GM15510 (cell line): ENCODE measurements around the gene KCNK1.

ENCODE experiments used
- POLR2A ChIP-seq: IDR thresholded peaks from 3 replicates; pipeline ENCODE4 v1.6.1; 2011; ENCODE audit warnings: borderline replicate concordance; ENCODE audit not compliant: insufficient read length; ENCODE audit errors: extremely low read depth

KCNK1 gene

GRCh38 chr1:233598891-233599541, 14.9 kb upstream of the KCNK1 start:
- TF ChIP-seq POLR2A, result no peak

DNA sequence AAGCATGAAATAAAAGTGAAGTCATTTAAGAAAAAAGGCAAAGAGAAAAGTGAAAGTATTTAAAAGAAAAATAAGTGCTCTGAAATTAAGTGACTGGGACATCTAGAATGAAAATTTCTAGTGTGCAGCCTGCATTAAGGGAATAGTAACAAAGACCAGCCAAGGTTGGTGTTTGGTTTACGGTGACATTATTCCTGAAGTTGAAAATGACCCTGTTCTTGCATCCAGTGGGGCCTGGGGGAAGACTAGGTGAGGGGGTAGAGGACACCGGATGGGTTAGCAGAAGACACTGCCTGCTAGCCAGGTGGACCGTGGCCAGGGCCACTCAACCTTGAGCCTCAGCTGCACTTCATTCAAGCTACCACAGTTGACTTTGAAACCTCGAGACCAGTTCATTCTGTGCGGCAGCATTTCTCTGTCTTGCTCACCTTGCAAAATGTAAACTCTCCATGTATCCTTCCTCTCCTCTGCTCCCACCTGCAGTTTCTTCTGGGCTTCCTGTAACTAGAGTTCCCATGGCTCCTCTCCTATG, 14.3 kb upstream of the KCNK1 start:
- peak; percentile 23 for TF ChIP-seq POLR2A

- no peak for TF ChIP-seq POLR2A
Observed at GRCh38 chr1:233600488-233600887, 13.4 kb upstream of the KCNK1 start.

DNA sequence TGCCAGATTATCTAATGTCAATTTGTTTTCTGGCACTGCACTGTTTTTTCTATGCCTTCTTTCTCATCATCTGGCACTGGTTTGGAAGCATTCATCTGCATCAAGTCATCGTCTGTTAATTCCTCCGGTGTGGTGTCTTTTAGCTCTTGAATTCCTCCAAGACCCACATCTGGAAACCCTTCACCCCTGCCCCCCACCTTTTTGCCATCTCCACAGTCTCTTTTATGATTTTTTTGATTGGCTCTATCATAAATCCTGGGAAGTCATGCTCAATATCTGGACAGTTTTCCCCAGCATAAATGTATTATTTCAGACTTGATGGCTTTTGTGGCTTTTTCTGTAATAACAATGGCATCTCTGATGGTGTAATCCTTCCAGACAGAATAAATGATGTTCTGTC, 10.4 kb upstream of the KCNK1 start:
- TF ChIP-seq POLR2A, result no peak

GRCh38 chr1:233605205-233605604, 8.7 kb upstream of the KCNK1 start:
- no peak for TF ChIP-seq POLR2A

DNA sequence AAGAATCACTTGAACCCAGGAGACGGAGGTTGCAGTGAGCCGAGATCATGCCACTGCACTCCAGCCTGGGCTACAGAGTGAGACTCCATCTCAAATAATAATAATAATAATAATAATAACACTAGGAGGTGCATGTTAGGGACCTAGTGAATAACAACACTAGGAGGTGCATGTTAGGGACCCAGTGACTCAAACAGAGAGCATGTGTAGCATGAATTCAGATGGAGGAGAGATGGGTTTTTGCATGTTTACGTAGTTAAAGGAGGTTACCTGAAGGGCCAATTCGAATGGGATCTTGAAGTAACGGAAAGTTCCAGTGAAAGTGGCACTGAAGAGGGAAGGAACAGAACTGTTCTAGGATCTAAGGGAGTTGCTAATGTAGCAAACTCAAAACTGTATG, 7.1 kb upstream of the KCNK1 start:
- no peak for TF ChIP-seq POLR2A

DNA sequence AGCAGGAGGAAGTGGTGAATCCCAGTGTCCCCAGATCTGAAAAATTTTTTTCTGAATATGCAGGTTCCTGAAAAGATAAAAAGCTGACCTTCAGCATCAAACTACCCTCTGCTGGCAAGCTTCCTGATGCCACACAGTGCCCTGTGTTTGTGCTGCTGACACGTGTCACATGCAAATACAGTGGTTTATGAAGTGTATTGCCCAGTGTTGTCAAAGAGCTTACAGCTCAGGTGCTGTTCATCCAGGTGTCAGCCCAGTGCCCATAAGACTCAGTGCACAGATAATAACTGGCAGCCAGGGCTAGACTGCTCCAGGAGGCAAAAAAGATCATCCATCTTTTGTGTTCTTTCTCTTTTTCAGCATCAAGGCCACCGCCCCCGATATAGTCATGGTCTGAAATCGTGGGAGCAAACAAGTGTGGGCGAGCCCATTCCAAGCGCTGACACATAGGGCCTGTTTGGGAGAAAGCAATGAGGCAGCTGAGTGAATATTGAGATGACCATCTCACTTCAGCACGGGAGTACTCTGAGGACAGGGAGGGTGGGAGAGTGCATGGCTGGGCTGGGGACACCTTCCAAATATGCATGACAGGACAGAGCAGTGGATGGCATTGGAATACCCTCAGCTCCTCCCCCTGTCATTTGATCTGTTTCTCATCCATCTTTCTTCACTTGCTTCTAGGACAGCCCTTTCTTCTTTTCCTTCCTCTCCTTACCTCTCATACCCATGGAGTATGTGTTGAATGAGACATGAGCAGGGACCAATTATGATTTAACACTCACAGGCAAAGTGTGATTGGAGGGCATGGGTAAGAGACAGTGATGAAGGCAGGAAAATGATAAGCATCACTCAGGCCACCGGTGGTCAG, 6.4 kb upstream of the KCNK1 start:
- no peak for TF ChIP-seq POLR2A

GRCh38 chr1:233608988-233609387, 4.9 kb upstream of the KCNK1 start:
- no peak for TF ChIP-seq POLR2A

GRCh38 chr1:233609926-233610325, 4.0 kb upstream of the KCNK1 start:
- no peak for TF ChIP-seq POLR2A

GRCh38 chr1:233610628-233611027, 3.3 kb upstream of the KCNK1 start:
- TF ChIP-seq POLR2A, result no peak

DNA sequence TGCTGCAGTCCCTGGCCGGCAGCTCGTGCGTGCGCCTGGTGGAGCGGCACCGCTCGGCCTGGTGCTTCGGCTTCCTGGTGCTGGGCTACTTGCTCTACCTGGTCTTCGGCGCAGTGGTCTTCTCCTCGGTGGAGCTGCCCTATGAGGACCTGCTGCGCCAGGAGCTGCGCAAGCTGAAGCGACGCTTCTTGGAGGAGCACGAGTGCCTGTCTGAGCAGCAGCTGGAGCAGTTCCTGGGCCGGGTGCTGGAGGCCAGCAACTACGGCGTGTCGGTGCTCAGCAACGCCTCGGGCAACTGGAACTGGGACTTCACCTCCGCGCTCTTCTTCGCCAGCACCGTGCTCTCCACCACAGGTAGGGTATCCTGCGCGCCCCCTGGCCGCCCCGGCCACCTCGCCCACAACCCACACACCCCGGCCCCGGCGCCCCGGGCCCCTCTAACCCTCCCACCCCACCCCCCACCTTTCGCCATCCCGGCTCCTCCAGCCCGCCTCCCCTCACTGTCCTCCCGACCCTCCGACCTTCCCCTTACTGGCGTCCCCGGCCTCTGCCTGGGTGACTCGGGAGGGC, 352 bp downstream of the KCNK1 start:
- peak; percentile 41 for TF ChIP-seq POLR2A

DNA sequence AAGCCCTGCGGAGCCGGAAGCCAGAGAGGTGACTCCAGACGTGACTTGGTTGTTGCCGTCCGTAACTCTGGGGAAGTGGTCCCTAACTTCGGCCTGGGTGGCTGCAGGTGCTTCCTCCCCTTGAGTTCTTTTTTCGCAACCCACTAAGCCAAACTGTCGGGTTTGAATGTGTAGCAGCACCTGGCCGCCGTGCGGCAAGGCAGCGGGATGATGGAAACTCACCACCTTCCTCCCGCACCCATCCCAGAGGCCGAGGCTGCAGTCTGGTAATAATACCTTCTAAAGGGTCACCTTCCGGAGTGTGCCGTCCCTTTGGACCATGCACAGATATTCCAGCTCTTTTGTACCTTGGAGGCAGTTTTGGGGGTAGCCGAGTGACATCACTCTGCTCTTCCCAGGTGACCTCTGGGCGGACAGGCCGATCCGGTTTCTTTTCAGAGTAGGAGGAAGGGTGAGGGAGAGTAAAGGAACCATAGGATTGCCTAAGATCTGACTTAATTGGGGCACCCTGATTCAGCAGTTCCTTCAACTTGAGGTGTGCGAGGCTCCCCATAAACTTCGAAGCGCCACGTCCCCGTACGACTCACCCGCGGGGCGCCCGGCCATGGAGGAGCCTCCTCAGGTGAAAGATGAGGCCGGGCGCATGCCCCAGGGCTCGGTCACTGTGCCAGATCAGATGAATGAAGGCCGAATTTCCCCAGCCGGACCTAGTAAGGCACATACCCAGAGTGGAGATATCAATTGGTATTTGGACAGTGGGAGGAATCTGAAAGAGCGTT, 1.0 kb downstream of the KCNK1 start:
- no peak for TF ChIP-seq POLR2A

GRCh38 chr1:233615571-233615970, 1.7 kb downstream of the KCNK1 start:
- TF ChIP-seq POLR2A, result no peak

- TF ChIP-seq POLR2A, result no peak
Observed at GRCh38 chr1:233617025-233617424, 3.1 kb downstream of the KCNK1 start.

DNA sequence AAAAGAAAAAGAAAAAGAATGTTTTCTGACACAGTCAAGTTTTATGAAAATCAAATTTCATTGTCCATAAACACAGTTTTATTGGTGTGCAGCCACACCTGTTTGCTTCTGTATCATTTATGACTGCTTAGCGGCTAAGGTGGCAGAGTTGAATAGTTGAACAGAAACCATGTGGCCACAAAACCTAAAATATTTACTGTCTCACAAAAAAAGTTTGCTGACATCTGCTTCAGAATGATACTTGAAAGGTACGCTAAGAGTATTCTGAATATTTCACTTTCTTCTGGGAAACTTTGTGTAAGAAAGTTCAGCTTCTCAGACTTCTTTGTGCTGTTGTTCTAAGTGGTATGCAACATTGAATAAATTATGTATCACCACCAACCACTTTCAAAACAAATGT, 6.2 kb downstream of the KCNK1 start:
- TF ChIP-seq POLR2A, result no peak
